Duodenal mucosa (tissue), 2 donors: ENCODE data around the gene DOCK4.

Experiments used
- H3K27ac ChIP-seq: one replicate; pipeline ENCODE4 v1.7.0; 2013; ENCODE audit warnings: low read depth, low read length
- H3K27me3 ChIP-seq, 2 donors: one replicate each; pipeline ENCODE4 v1.7.0; 2013; ENCODE audit warnings: low read length in 2 of 2, control low read depth in 1 of 2; ENCODE audit not compliant: insufficient read depth in 2 of 2, control insufficient read depth in 1 of 2
- H3K36me3 ChIP-seq, 2 donors: one replicate each; pipeline ENCODE4 v1.7.0; 2013; ENCODE audit warnings: low read length in 2 of 2, control low read depth in 1 of 2; ENCODE audit not compliant: insufficient read depth in 2 of 2, control insufficient read depth in 1 of 2
- H3K4me1 ChIP-seq, 2 donors: one replicate each; pipeline ENCODE4 v1.7.0; 2013; ENCODE audit warnings: low read length in 2 of 2, control low read depth in 1 of 2; ENCODE audit not compliant: insufficient read depth in 2 of 2, control insufficient read depth in 1 of 2
- H3K4me3 ChIP-seq, 2 donors: one replicate each; pipeline ENCODE4 v1.7.0; 2013; ENCODE audit warnings: low read length in 2 of 2, low read depth in 1 of 2
- H3K9ac ChIP-seq, 2 donors: one replicate each; pipeline ENCODE4 v1.7.0; 2013; ENCODE audit warnings: low read length in 2 of 2, low read depth in 1 of 2
- H3K9me3 ChIP-seq, 2 donors: one replicate each; pipeline ENCODE4 v1.7.0; 2013; ENCODE audit warnings: low read length in 2 of 2, control low read depth in 1 of 2; ENCODE audit not compliant: control insufficient read depth in 1 of 2

DOCK4 gene

DNA sequence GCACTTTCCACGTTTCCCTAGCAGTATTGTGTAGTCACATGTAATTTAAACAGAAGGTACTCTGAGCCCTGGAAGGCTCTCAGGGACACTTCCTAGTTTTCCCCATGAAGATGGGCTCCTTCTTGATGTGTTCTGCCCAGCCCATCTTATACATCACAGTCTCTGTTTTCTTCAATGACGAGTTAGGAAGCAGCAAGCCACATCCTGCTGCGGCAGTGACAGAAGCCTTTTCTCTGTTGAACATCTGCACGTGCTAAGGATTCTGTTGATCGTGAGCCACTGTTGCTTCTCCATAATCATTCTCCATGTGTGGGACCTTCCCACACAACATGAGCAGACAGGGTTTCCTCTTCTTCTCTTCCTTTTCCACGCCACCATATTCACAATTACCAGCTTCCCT is 346.0 kb downstream of the DOCK4 start:
- H3K4me3 ChIP-seq: no peak overlapping the region
- no peaks in the 10 kb centered on the region for H3K9me3 ChIP-seq
- H3K27ac ChIP-seq: no peak overlapping the region
- no peak overlapping the region for H3K9ac ChIP-seq
- no peaks in the 10 kb centered on the region for H3K4me1 ChIP-seq
- no peaks in the 10 kb centered on the region for H3K27me3 ChIP-seq
- H3K36me3 ChIP-seq: no peaks in the 10 kb centered on the region

DNA sequence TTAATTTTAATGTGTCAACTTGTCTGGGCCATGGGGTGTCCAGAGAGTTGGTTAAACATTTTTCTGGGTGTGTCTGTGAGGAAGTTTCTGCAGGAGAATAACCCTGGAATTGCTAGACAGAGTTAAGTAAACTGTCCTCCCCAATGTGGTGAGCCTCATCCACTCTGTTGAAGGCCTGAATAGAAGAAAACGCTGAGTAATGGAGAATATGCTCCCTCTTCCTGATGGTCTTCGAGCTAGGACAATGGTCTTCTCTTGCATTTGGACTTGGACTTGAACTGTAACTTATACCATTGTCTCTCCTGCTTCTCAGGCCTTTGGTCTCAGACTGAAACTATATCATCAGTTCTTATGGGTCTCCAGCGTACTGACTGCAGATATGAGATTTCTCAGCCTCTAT is 347.9 kb downstream of the DOCK4 start:
- Histone ChIP-seq H3K36me3 (no peaks in the 10 kb centered on the region), H3K27ac (no peak overlapping the region), H3K27me3 (no peaks in the 10 kb centered on the region), H3K4me1 (no peaks in the 10 kb centered on the region), H3K9me3 (no peaks in the 10 kb centered on the region), H3K4me3 (no peak overlapping the region), H3K9ac (no peak overlapping the region)

DNA sequence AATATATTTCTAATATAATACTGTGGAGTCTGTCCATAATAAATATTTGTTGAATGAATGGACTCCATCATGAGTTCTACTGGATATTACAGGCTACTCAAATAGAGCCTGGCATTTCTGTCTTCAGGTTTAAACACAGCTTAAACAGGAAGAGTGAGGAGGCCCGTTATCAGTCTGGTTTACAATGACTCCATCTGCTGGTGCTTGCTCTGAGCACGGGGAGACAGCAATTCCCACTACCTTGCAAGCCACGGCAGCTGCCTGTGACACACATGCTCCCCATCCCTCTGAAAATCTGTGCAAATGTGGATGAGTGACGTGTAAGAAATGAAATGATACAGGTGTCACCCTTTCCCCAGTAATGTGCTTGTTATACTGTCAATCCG is 350.4 kb downstream of the DOCK4 start:
- Histone ChIP-seq H3K4me3 (no peak overlapping the region), H3K36me3 (no peaks in the 10 kb centered on the region), H3K9ac (no peak overlapping the region), H3K4me1 (no peaks in the 10 kb centered on the region), H3K27ac (no peak overlapping the region), H3K9me3 (no peaks in the 10 kb centered on the region), H3K27me3 (no peaks in the 10 kb centered on the region)

DNA sequence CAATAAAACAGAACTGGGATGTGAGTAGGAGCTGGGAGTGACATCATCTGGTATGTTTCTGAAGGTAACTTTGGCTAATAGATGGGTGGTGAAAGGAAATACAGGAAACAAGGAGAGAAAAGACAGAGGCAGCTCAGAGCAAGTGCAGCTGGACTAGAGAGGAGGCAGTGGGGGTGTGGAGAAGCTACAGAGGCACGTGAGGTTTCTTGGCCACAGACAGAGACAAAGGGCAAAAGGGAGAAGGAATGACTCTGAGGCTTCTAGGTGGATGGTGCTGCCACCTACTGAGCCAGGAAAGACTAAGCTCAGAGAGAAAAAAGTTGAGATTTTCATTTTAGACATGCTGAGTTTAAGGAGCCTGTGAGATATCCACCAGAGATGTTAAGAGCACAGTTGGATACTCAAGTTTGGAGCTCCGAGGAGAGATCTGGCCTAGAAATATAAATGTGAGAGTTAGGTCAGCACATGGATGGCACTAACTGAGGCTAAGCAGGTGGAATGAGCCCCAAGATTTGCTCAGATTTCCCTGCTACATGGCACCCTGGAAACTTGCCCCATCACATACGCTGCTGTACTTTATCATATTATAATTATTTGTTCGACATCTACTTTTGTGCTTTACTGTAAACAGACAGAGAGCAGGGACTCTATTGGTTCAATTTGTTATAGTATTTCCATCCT is 350.9 kb downstream of the DOCK4 start:
- Histone ChIP-seq H3K9me3 (no peaks in the 10 kb centered on the region), H3K4me1 (no peaks in the 10 kb centered on the region), H3K9ac (no peak overlapping the region), H3K27ac (no peak overlapping the region), H3K36me3 (no peaks in the 10 kb centered on the region), H3K4me3 (no peak overlapping the region), H3K27me3 (no peaks in the 10 kb centered on the region)

DNA sequence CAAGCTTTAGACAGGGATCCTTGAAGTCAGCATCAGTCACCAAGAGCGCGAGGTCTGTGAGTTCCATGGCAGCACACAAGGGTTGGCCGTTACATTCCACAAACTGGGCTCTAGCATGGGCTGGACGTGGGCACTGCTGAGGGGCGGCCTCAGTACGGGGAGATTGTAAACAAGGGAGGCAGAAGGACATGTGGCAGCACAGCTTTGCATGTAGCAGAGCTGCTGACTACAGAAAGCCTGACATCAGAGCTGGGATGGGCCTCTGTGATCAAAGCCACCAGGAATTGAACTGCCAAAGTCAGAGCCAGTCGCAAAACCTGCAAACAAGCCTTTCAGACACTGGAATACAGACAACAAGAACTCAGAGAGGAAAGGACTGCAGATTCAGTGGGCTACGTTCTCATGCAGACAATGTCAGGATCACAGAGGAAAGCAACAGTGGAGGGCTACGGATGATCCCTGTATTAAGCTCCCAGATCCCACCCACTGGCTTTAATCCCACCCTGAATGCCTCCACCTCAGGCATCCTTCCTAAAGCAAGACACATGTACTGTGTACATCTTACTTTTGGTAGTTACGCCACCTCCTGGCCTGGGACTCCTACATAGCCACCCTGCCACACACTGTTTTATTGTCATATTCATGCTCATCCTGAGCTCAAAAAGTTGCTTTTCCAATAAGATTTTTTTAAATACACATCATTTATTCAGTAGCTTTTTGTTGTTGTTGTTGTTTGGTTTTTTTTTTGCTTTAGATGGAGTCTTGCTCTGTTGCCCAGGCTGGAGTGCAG is 352.8 kb downstream of the DOCK4 start:
- Histone ChIP-seq H3K36me3 (no peaks in the 10 kb centered on the region), H3K9ac (no peak overlapping the region), H3K27ac (no peak overlapping the region), H3K27me3 (no peaks in the 10 kb centered on the region), H3K4me1 (no peaks in the 10 kb centered on the region), H3K9me3 (no peaks in the 10 kb centered on the region), H3K4me3 (no peak overlapping the region)

DNA sequence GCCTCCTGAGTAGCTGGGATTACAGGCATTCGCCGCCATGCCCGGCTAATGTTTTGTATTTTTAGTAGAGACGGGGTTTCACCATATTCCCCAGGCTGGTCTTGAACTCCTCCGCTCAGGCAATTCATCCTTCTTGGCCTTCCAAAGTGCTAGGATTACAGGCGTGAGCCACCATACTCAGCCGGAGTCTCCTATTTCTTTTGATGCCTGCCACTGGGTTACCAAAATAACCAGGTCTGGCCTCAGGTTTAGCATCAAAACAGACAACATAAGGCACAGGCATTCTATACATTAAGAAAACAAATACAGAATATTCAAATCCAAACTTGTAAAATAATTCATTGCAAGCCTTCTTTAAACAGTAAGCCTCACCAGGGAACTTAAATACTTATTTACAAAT is 354.1 kb downstream of the DOCK4 start:
- no peak overlapping the region for H3K27ac ChIP-seq
- no peaks in the 10 kb centered on the region for H3K36me3 ChIP-seq
- H3K27me3 ChIP-seq: no peaks in the 10 kb centered on the region
- H3K4me3 ChIP-seq: no peak overlapping the region
- H3K9me3 ChIP-seq: no peaks in the 10 kb centered on the region
- no peak overlapping the region for H3K9ac ChIP-seq
- no peaks in the 10 kb centered on the region for H3K4me1 ChIP-seq

DNA sequence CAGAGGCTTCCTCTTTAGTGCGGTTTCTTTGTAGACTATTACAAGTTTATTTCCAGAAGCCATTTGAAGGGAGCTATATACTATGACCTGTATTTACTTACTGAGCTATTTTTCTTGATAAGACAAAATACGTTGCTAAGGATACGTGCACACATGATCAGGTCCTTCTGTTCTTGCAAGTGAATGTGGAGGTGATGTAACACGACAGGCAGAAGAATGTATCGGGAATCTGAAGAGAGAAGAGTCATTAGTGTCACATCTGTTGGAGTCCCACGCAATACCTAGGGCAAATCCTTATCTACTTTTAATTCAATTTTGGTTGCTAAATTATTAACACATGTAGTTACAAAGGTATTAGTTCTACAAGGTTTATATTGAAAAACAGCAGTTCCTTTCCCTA is 359.3 kb downstream of the DOCK4 start:
- no peaks in the 10 kb centered on the region for H3K4me1 ChIP-seq

DNA sequence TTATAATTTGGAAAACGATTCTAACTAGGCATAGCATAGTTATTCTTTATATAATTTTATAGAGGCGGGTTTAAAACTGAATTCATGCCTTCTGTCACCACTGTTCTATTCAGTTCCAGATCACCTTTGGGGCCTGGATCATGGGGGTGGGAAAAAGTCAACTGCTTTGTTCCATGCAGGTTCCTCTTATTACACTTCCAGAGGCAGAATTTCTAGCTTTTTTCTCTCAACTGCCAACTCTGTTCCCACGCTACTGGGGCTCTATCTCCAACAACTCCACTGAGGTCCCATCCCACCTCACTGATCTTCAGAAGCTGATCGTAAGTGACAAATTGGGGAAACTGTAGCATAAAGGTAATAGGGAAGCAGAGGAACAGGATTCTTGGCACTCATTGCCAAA is 360.3 kb downstream of the DOCK4 start:
- H3K4me1 ChIP-seq: no peaks in the 10 kb centered on the region
- no peaks in the 10 kb centered on the region for H3K9me3 ChIP-seq
- H3K27me3 ChIP-seq: no peaks in the 10 kb centered on the region
- H3K9ac ChIP-seq: no peak overlapping the region
- H3K27ac ChIP-seq: no peak overlapping the region
- H3K4me3 ChIP-seq: no peak overlapping the region
- H3K36me3 ChIP-seq: no peaks in the 10 kb centered on the region

More for the DNA sequence above, 359.3 kb downstream of the DOCK4 start:
- Histone ChIP-seq H3K4me3 (no peak overlapping the region), H3K9me3 (no peaks in the 10 kb centered on the region), H3K36me3 (no peaks in the 10 kb centered on the region), H3K27me3 (no peaks in the 10 kb centered on the region), H3K27ac (no peak overlapping the region), H3K9ac (no peak overlapping the region)

DNA sequence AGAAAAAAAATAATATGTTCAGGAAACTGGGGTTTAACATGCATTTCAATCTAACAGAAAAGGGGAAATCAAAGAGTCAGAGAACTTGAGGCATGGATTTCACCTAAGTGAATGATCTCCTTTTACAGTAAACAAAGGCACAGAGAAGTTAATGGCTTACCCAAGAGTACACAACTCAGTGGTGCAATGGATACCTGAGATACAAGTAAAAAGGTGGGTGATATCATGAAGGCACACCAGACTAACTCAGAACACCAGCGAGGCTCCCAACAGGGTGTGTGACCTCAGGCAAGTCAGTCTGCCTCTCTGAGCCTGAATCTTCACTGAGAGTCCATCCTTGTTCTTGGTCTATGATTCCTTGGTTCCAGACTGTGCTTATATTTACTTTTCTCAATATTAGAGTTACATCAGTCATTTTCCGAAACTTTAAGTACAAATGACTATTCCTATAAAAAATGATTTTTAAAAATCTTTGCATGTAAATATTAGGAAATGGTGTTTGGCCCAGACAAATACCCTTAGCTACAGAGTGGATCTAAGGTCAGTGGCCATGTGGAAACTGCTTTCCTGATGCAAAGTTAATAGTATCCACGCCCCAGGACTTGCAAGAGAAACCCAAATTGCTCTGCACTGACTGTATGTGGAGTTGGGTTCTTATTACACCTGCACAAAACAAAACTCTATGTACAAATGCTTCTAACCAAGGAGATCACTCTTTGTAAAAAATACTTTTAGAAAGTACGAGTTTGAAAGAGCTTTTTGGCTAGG is 361.1 kb downstream of the DOCK4 start:
- H3K36me3 ChIP-seq: no peaks in the 10 kb centered on the region
- no peak overlapping the region for H3K4me3 ChIP-seq
- H3K27ac ChIP-seq: no peak overlapping the region
- H3K4me1 ChIP-seq: no peaks in the 10 kb centered on the region
- no peak overlapping the region for H3K9ac ChIP-seq
- no peaks in the 10 kb centered on the region for H3K9me3 ChIP-seq
- H3K27me3 ChIP-seq: no peaks in the 10 kb centered on the region

DNA sequence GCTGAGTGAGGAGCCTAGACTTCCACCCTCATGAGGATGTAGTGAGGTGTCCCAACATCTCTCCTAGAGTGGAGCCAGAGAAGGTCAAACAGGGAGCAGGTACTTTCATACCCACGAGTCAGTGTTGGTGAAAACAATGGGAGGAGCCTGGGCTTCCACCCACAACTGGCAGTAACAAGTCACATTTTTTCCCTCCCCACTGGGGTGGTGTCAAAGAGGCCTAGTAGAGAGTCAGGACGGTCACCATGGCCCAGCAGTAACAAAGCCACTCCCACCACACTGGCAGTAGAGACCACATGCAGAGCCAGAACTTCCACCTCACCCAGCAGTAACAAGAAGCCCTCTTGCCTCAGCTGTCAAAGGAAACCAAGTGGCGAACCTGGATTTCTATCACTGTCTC is 363.7 kb downstream of the DOCK4 start:
- Histone ChIP-seq H3K9ac (no peak overlapping the region), H3K4me3 (no peak overlapping the region), H3K36me3 (no peaks in the 10 kb centered on the region), H3K9me3 (no peaks in the 10 kb centered on the region), H3K27ac (no peak overlapping the region), H3K27me3 (no peaks in the 10 kb centered on the region), H3K4me1 (no peaks in the 10 kb centered on the region)
